Neural cell (in vitro differentiated cells): ENCODE results near the gene PLIN1.

Experiments used
- EP300 ChIP-seq: fragments of 450-650 bp; conservative IDR thresholded peaks from 2 replicates; pipeline ENCODE4 v1.6.1; 2014; ENCODE audit warnings: antibody characterized with exemption, mild to moderate bottlenecking, moderate library complexity; ENCODE audit not compliant: poor library complexity, severe bottlenecking
- MXI1 ChIP-seq: fragments of 450-650 bp; conservative IDR thresholded peaks from 2 replicates; pipeline ENCODE4 v1.6.1; 2014; ENCODE audit warnings: antibody characterized with exemption, mild to moderate bottlenecking; ENCODE audit not compliant: poor library complexity, severe bottlenecking
- RAD21 ChIP-seq: fragments of 450-650 bp; conservative IDR thresholded peaks from 2 replicates; pipeline ENCODE4 v1.6.1; 2014; ENCODE audit warnings: antibody characterized with exemption, mild to moderate bottlenecking, moderate library complexity
- TAF1 ChIP-seq: IDR thresholded peaks from 2 replicates; pipeline ENCODE4 v1.6.1; 2012; ENCODE audit warnings: low read depth
- TF ChIP-seq, protein P1 (sequence below): fragments of 450-650 bp; IDR thresholded peaks from 2 replicates; pipeline ENCODE4 v1.5.1; 2014; ENCODE audit warnings: antibody characterized with exemption, mild to moderate bottlenecking, moderate library complexity; ENCODE audit not compliant: poor library complexity, severe bottlenecking
- TF ChIP-seq, protein P2 (sequence below): IDR thresholded peaks from 2 replicates; pipeline ENCODE4 v1.6.1; 2012; ENCODE audit warnings: borderline replicate concordance

DNA sequence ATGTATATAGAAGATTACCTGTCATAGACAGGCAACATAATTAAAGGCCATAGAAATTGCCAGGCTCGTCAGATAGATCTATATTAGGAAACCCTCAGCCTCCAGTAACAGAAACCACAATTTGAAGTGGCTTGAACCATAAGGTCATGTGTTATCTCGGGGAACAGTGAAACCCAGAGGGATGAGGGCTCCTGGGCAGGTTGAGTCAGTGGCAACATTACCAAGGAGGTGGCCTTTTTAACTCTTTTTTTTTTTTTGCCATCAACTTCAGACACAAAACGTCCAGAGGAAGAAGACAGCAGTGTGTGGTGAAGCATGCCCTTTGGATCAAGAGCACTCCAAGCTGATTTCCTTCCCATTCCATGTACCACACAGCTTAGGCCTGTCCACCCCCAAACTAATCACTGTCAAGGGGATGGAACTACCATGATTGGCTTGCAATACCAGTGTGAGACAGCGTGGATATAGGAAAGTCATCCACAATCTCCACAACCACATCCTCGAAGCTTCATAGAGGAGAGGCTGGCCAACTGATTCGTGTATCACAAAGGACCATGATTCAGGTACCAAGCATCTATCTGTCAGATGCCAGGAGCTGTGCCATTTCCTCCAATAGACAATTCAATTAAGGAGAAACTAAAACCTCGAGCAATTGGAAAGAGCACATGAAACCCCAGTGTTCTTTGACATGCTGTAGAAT, 22.9 kb downstream of the PLIN1 start:
- TF ChIP-seq, protein P1, sequence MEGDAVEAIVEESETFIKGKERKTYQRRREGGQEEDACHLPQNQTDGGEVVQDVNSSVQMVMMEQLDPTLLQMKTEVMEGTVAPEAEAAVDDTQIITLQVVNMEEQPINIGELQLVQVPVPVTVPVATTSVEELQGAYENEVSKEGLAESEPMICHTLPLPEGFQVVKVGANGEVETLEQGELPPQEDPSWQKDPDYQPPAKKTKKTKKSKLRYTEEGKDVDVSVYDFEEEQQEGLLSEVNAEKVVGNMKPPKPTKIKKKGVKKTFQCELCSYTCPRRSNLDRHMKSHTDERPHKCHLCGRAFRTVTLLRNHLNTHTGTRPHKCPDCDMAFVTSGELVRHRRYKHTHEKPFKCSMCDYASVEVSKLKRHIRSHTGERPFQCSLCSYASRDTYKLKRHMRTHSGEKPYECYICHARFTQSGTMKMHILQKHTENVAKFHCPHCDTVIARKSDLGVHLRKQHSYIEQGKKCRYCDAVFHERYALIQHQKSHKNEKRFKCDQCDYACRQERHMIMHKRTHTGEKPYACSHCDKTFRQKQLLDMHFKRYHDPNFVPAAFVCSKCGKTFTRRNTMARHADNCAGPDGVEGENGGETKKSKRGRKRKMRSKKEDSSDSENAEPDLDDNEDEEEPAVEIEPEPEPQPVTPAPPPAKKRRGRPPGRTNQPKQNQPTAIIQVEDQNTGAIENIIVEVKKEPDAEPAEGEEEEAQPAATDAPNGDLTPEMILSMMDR: no peak
- no peak for TF ChIP-seq MXI1
- no peak for TF ChIP-seq TAF1
- TF ChIP-seq, protein P2, sequence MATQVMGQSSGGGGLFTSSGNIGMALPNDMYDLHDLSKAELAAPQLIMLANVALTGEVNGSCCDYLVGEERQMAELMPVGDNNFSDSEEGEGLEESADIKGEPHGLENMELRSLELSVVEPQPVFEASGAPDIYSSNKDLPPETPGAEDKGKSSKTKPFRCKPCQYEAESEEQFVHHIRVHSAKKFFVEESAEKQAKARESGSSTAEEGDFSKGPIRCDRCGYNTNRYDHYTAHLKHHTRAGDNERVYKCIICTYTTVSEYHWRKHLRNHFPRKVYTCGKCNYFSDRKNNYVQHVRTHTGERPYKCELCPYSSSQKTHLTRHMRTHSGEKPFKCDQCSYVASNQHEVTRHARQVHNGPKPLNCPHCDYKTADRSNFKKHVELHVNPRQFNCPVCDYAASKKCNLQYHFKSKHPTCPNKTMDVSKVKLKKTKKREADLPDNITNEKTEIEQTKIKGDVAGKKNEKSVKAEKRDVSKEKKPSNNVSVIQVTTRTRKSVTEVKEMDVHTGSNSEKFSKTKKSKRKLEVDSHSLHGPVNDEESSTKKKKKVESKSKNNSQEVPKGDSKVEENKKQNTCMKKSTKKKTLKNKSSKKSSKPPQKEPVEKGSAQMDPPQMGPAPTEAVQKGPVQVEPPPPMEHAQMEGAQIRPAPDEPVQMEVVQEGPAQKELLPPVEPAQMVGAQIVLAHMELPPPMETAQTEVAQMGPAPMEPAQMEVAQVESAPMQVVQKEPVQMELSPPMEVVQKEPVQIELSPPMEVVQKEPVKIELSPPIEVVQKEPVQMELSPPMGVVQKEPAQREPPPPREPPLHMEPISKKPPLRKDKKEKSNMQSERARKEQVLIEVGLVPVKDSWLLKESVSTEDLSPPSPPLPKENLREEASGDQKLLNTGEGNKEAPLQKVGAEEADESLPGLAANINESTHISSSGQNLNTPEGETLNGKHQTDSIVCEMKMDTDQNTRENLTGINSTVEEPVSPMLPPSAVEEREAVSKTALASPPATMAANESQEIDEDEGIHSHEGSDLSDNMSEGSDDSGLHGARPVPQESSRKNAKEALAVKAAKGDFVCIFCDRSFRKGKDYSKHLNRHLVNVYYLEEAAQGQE: no peak
- TF ChIP-seq EP300: no peak
- TF ChIP-seq RAD21: no peak
